Astrocyte of the spinal cord (primary cell): ENCODE results near the gene XPOT.
A peak's percentile ranks its signal among the peaks of the same experiment; 100 is the strongest.

Source experiments
- DNase-seq: peaks from one replicate; pipeline ENCODE4 v3.0.0; 2011; ENCODE audit warnings: low read depth, low spot score
- H3K4me3 ChIP-seq: 2 replicates; pipeline ENCODE4 v1.5.1; 2011; ENCODE audit warnings: low read depth, mild to moderate bottlenecking, low read length, moderate library complexity
- in situ Hi-C: cut with HindIII; loops from 2 replicates; pipeline ENCODE4 v1.10.0; 2017; ENCODE audit warnings: low sequenced_read_pairs
- TF ChIP-seq, protein P1 (sequence below): IDR thresholded peaks from 2 replicates; pipeline ENCODE4 v1.5.1; 2012; ENCODE audit warnings: low read depth, mild to moderate bottlenecking, low read length, inconsistent platforms

Gene XPOT

DNA sequence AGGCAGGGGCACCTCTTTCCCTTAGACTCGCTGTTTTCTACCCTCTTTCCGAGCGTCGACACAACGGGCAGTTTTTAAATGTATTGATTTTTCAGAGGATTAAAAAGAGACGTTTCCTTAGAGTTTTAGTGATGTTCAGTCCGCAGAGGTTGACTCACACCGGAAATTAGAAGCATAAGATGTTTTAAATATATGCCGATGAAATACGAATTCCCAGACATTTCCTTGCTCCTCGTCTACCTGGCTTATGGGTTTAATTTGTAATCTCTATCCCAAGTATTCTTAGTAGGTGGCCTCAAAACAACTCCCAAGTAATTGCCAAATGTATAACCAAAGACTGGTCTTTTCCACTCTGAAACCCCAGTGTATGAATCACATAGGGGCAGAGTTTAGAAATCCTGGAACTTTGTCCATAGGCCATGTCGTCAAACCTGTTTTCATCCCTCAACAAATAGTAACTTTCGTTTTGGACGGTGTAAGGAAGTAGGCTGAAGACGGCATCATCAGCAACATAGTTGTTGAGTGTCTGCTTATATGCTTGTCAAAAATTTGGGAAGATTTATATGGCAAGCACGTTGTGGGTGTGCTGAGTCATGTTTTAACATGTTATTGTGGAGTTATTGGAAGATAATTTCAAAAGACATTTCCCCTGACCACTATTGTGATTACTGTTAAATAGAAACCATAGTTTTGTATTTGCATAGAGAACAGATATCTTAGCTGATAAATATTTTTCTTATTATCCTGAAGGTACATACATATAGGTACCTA is 48.6 kb downstream of the XPOT start:
- in situ Hi-C loops: no loop called here
- TF ChIP-seq, protein P1, sequence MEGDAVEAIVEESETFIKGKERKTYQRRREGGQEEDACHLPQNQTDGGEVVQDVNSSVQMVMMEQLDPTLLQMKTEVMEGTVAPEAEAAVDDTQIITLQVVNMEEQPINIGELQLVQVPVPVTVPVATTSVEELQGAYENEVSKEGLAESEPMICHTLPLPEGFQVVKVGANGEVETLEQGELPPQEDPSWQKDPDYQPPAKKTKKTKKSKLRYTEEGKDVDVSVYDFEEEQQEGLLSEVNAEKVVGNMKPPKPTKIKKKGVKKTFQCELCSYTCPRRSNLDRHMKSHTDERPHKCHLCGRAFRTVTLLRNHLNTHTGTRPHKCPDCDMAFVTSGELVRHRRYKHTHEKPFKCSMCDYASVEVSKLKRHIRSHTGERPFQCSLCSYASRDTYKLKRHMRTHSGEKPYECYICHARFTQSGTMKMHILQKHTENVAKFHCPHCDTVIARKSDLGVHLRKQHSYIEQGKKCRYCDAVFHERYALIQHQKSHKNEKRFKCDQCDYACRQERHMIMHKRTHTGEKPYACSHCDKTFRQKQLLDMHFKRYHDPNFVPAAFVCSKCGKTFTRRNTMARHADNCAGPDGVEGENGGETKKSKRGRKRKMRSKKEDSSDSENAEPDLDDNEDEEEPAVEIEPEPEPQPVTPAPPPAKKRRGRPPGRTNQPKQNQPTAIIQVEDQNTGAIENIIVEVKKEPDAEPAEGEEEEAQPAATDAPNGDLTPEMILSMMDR: no peak
- H3K4me3 ChIP-seq: peak overlapping the region; percentile 80
- DNase-seq: peak; percentile 79

DNA sequence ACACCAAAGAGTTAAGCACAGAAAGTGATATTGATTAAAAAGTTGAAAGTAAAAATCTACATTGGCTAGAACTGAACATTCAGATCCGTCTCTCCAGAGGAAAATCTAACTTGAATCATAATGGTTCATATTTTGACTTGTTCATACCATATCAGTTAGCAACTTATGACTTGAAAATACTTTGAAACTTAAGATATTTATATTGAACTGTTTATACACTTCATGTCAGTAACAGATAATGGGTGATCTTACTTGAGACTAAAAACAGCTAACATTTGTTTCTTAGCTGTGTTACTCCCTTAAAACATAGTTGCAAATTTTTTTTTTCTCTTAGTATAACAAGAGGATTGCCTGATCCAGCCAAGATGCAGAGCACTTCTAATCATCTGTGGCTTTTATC is 51.3 kb downstream of the XPOT start:
- no peak overlapping the region for H3K4me3 ChIP-seq
- in situ Hi-C loops: no loop called here
- TF ChIP-seq, protein P1: no peak
- no peak for DNase-seq

DNA sequence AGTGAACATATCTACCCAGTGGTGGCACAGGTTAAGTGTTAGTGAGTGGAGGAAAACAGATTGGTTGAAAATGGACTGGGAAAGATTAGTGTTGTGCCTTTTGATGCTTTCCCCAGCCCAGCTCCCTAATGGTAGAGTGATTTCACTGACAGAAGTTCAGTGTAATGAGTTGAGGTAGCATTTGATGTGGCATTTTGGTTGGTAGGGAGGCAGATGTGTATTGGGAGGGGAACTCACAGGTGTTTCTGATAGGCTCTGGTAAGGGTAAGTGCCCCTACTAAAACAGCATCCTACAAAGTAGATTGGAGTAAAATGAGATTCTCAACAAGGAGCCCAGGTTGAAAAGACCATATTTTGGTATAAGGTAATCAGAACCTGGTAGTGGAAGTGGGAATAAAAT is 51.9 kb downstream of the XPOT start:
- TF ChIP-seq, protein P1: no peak
- no peak overlapping the region for H3K4me3 ChIP-seq
- DNase-seq: no peak
- in situ Hi-C loops: no loop called here

DNA sequence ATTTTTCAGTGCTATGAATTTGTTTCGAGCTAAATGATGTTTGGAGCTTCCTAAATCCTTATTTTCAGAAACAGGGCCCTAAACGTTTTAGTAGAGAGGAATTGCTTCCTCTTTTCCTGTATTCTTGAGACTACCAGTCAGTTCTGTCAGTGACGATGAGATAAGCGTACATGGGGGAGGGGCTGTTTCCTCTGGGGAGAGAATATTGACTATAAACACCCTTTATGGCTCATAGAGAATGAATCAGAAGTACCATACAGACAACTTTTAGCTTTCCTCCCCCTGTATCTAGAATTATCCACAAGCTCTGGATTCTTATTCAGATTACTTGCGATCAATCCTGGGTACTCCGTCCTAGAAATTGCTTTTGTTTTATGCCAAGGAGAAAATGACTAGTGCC is 52.8 kb downstream of the XPOT start:
- DNase-seq: no peak
- H3K4me3 ChIP-seq: no peak overlapping the region
- in situ Hi-C loops: no loop called here
- TF ChIP-seq, protein P1: no peak

- TF ChIP-seq, protein P1: no peak
- in situ Hi-C loops: no loop called here
- H3K4me3 ChIP-seq: no peak overlapping the region
- no peak for DNase-seq
These were observed 53.3 kb downstream of the XPOT start for GRCh38 chr12:64457466-64457865.

GRCh38 chr12:64457923-64458322 is 53.7 kb downstream of the XPOT start:
- in situ Hi-C loops: no loop called here
- TF ChIP-seq, protein P1: no peak
- no peak for DNase-seq
- H3K4me3 ChIP-seq: no peak overlapping the region
